NCI-H128 (cell line): ENCODE measurements around the gene DNAH7.

ENCODE experiments used
- DNase-seq: peaks from one replicate; lab custom pipeline; 2025; ENCODE audit not compliant: unreplicated experiment; lab: John Stamatoyannopoulos, UW

The DNAH7 gene

DNA sequence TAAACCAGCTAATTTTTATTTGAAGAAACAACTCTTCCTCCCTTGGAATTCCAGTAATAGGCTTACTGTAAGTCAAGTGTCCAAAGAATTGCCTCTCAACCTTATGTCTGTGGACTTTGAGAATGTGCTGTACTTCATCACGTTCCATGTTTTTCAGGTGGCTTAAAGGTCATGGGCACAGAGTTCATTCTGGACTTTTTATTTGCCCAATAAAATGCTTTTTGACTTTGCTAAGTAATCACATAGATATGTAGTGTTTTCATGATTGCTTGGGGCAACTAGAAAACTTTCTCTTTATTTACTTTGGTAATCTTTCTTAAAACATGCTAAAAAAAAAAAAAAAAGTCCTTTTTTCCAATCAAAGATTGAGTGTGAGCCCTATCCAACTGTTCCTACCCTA lies 10.4 kb upstream of the DNAH7 start:
- DNase-seq: no peak

DNA sequence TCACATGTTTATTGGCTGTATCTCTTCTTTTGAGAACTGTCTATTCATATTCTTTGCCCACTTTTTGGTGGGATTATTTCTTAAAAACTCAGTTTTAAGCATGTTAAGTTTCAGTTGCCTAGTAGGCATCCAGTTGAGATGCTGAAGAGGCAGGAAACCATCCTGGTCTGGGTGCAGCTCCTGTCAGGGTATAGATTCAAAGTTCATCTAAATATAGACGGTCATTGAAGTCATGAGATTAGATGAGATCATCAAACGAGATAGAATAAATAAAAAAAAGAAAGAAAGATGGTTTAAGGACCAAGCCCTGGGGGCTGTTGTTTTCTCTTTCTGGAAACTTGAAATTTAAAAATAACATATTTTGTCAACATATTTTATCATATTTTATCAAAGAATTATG lies 9.2 kb upstream of the DNAH7 start:
- no peak for DNase-seq

GRCh38 chr2:196076778-196077568 lies 8.3 kb upstream of the DNAH7 start:
- no peak for DNase-seq

- no peak for DNase-seq
These were observed 6.6 kb upstream of the DNAH7 start for GRCh38 chr2:196075196-196075595.

- no peak for DNase-seq
These were observed 6.0 kb upstream of the DNAH7 start for GRCh38 chr2:196074631-196075030.

- no peak for DNase-seq
These were observed 4.9 kb upstream of the DNAH7 start for GRCh38 chr2:196073521-196073920.

DNA sequence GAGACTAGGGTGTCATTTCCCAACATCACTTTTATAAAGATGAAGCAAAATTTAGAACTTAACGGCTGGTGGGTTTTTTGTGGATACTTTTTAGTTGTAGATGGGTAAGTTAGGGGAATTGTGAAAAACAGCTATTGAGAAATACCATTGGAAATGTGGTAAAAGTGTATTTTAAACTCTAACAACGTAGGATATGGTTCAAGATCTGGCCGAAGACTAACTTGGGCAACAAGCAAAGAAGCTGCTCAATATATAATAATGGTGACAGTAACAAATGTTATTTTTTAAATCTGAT lies 1.6 kb downstream of the DNAH7 start:
- DNase-seq: no peak

- DNase-seq: no peak
These were observed 2.1 kb downstream of the DNAH7 start for GRCh38 chr2:196066291-196067087.

DNA sequence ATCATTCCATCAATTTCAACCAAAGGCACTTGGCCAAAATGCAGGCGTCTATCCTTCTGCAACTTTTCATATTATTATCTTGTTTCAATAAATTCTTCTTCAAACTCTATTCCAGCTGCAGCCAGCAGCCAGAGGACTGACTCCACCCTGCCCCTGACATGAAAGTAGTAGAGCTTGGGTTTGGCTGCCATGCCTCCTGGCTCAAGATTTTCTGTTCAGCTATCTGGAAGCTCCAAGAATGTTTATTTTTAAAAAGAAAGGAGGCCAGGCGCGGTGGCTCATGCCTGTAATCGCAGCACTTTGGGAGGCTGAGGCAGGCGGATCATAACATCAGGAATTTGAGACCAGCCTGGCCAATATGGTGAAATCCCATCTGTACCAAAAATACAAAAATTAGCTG lies 4.9 kb downstream of the DNAH7 start:
- no peak for DNase-seq

DNA sequence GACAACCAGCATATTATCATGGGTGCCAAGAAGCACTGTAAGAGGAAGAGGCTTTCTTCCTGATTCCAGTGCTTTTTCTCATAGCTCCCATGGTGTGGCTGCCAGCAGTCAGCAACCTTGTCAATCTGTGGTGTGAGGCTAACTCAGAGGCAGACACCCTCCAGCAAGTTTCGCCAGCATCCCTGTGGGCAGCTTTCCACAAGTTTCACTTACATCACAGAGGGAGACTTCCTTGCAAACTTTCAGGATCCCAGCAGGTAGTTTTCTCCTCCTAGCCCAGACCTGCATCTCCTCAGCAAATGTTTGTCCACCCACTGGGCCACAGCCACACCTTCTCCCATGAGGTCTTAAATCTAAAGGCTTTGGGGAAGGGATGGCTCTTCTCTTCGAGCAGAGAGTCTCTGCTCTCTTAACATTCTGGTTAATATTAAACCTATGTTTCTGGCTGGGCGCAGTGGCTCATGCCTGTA lies 9.1 kb downstream of the DNAH7 start:
- no peak for DNase-seq

DNA sequence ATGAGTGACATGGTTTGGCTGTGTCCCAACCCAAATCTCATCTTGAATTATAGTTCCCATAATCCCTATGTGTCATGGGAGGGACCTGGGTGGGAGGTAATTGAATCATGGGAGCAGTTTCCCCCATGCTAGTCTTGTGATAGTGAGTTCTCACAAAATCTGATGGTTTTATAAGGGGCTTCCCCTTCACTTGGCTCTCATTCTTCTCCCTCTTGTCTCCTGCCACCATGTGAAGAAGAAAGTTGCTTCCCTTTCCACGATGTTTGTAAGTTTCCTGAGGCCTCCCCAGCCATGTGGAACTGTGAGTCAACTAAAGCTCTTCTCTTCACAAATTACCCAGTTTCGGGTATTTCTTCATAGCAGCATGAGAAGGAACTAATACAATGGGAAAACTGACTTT lies 14.0 kb downstream of the DNAH7 start:
- no peak for DNase-seq

DNA sequence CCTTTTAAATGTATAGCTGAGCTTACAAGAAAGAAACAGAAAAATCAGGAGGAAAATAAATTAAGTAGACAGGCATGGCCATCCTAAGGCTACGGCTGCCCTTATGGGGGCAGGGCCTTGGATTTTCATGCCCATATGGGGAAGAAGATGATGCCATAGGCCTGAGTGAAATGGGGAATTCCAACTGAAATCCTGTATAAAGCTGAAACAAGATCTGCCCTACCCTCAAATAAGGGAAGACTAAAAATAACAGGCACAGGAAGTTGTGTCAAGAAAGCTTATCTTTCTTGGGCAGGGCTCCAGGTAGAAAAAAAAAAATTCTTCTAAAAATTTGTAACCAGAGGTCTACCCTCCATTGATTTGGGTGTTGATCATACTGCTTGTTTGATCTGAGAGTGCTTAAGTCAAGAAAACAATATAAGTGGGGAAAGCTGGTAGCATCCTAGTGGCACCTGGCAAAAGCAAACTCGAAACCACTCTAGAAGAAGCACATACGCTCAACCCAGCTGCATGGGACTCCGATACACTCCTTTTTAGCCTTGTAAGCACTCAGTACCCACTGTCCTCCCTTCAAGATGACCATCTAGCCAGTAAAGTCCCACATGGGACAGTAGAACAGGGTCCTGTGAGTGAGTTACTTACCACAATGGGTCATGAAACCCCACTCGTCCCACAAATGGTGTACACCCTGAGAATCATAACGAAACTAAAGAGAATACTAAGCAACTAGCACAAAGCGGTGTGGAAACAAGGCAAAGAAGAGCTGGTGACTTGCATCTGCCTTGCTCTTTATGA lies 22.3 kb downstream of the DNAH7 start:
- no peak for DNase-seq

GRCh38 chr2:196041786-196042185 lies 26.9 kb downstream of the DNAH7 start:
- no peak for DNase-seq

DNA sequence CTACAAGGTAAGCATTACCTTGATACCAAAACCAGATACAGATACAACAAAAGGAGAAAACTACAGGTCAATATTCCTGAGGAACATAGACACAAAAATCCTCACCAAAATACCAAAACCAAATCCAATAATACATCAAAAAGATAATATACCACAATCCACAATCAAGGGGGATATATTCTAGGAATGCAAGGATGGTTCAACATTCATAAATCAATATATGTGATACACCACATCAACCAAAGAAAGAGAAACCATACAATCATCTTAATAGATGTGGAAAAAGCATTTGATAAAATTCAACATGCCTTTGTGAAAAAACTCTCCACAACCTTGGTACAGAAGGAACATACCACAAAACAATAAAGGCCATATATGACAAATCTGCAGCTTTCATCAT lies 28.4 kb downstream of the DNAH7 start:
- DNase-seq: no peak

- DNase-seq: no peak
These were observed 32.2 kb downstream of the DNAH7 start for GRCh38 chr2:196036442-196036841.

DNA sequence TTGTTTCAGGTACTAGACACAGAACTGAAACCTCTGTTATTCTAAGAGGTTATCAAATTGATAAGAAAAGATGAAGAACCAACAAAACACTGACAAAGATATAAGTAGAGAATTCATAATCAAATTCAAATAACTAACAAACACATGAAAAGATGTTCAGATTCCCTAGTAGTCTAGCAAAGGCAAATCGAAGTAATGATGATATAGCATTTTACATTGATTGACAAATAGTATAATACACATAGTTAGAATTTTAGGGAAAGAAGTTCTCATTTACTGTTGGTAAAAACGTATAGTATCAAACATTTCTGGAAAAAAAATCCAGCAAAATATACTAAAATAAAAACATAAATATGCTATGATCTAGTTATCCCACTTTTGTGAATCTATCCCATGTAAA lies 50.6 kb downstream of the DNAH7 start:
- no peak for DNase-seq

- DNase-seq: no peak
These were observed 56.3 kb downstream of the DNAH7 start for GRCh38 chr2:196012314-196012713.

DNA sequence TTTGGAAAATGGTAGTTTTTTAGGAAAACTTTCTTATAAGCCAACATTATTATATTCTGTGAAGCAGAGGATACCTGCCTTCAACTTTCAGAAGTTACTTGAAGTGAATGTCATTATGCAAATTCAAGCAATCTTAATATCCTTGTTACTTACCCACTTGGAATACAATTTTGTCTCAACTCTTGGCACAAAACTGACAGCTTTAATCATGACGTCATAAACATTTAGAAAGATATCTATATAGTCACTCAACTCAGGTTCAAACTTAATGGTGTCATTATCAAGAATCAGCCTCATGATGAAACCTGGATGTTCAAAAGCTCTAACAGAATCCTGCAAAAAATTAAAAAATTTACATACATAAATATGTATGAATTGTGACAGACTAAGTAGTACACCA lies 68.1 kb downstream of the DNAH7 start:
- no peak for DNase-seq

- no peak for DNase-seq
These were observed 70.6 kb downstream of the DNAH7 start for GRCh38 chr2:195998070-195998469.

- no peak for DNase-seq
These were observed 73.1 kb downstream of the DNAH7 start for GRCh38 chr2:195995499-195995898.

GRCh38 chr2:195993623-195994022 lies 75.0 kb downstream of the DNAH7 start:
- no peak for DNase-seq

DNA sequence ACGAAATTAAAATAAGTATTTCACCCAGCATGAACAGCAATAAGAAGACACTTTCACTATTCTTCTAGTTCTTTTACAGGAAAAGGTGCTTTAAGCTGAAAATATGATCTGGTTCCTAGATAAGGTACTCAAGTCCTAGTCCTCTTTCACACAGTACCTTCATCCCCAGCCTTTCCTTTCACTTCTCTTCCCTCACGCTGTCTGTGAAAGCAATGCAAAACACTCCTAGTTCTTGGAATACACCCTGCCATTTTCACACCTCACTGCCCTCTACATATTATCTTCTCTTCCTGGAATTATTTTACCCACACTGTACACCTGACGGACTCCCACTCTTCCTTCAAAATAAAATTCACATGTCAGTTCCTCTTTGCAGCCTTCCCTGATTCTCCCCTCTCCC lies 82.9 kb downstream of the DNAH7 start:
- DNase-seq: no peak
